H1 (cell line): ENCODE data around the gene RNF220. TPM values are rescaled to one million over a fixed set of nuclear protein-coding genes. Genes with fewer than 3 reads are reported as not detected.

Experiments used
- CTCF ChIA-PET: fragments of 300-600 bp; sonication (Branson Sonifier 250); formaldehyde crosslinking; loops from one replicate; lab custom pipeline; 2021; ENCODE audit not compliant: partially characterized antibody; lab: Charles Lee
- POLR2A ChIA-PET: fragments of 300-600 bp; sonication (Branson Sonifier 250); formaldehyde crosslinking; loops from one replicate; lab custom pipeline; 2021; ENCODE audit warnings: inconsistent platforms; ENCODE audit not compliant: partially characterized antibody; lab: Charles Lee
- DNase-seq, 2 experiments: peaks; one replicate each; pipeline versions ENCODE4 v3.0.0 to v3.0.0-alpha.2; 2010 to 2022; ENCODE audit warnings: low spot score in 2 of 2, low read depth in 1 of 2, mixed read lengths in 1 of 2
- FAIRE-seq: peaks from 2 replicates; lab custom pipeline; 2011; peaks lifted over from hg19 to GRCh38; lab: Jason Lieb, UNC
- H2AFZ ChIP-seq: 2 replicates; pipeline ENCODE4 v1.8.1; 2012; ENCODE audit warnings: low read length, inconsistent platforms
- H2AK5ac ChIP-seq: 2 replicates; pipeline ENCODE4 v1.6.1; 2013; ENCODE audit warnings: low read depth, low read length
- H2BK120ac ChIP-seq: replicated peaks from 2 replicates; pipeline ENCODE3; 2013; ENCODE audit warnings: low read depth, low read length, inconsistent platforms
- H2BK12ac ChIP-seq: 2 replicates; pipeline ENCODE4 v1.6.1; 2013; ENCODE audit warnings: low read depth, low read length
- H2BK15ac ChIP-seq: 2 replicates; pipeline ENCODE4 v1.6.1; 2013; ENCODE audit warnings: low read length
- H2BK20ac ChIP-seq: 2 replicates; pipeline ENCODE4 v1.6.1; 2013; ENCODE audit warnings: low read length
- H2BK5ac ChIP-seq: 2 replicates; pipeline ENCODE4 v1.6.1; 2013; ENCODE audit warnings: low read depth, low read length
- H3K14ac ChIP-seq: 2 replicates; pipeline ENCODE4 v1.6.1; 2013; ENCODE audit warnings: inconsistent platforms; ENCODE audit not compliant: insufficient read length
- H3K18ac ChIP-seq: 2 replicates; pipeline ENCODE4 v1.6.1; 2013; ENCODE audit warnings: low read length; ENCODE audit errors: extremely low read depth
- H3K23ac ChIP-seq: 2 replicates; pipeline ENCODE4 v1.6.1; 2013; ENCODE audit warnings: inconsistent platforms; ENCODE audit not compliant: insufficient read length
- H3K23me2 ChIP-seq: 2 replicates; pipeline ENCODE4 v1.6.1; 2013; ENCODE audit warnings: low read depth, low read length
- H3K27ac ChIP-seq: 2 replicates; pipeline ENCODE4 v1.6.1; 2011; ENCODE audit warnings: low read depth, low read length, inconsistent platforms
- H3K27me3 ChIP-seq, 4 experiments: replicated peaks in 1 of 4; 1 replicate in 1 of 4; 2 replicates in 3 of 4; pipeline versions ENCODE4 v1.6.1 to v1.8.1; 2011 to 2013; ENCODE audit warnings: low read length in 3 of 4, mild to moderate bottlenecking in 3 of 4, inconsistent platforms in 2 of 4, mixed read lengths in 2 of 4, moderate library complexity in 1 of 4; ENCODE audit not compliant: control insufficient read depth in 3 of 4, insufficient read depth in 3 of 4; ENCODE audit errors: extremely low read depth in 1 of 4
- H3K36me3 ChIP-seq, 4 experiments: 2 replicates each; pipeline versions ENCODE4 v1.6.1 to v1.8.1; 2011 to 2013; ENCODE audit warnings: mild to moderate bottlenecking in 4 of 4, low read length in 3 of 4, moderate library complexity in 2 of 4, control low read depth in 1 of 4, inconsistent platforms in 1 of 4; ENCODE audit not compliant: insufficient read depth in 4 of 4, control insufficient read depth in 2 of 4
- H3K4ac ChIP-seq: replicated peaks from 2 replicates; pipeline ENCODE3; 2013; ENCODE audit warnings: low read length, low read depth, mixed read lengths, inconsistent platforms; ENCODE audit not compliant: insufficient read length
- H3K4me1 ChIP-seq, 4 experiments: replicated peaks in 1 of 4; 1 replicate in 1 of 4; 2 replicates in 3 of 4; pipeline versions ENCODE4 v1.6.1 to v1.8.1; 2011 to 2013; ENCODE audit warnings: low read length in 3 of 4, inconsistent platforms in 2 of 4, mixed read lengths in 1 of 4; ENCODE audit not compliant: insufficient read depth in 4 of 4, control insufficient read depth in 3 of 4
- H3K4me2 ChIP-seq, 2 experiments: 2 replicates each; pipeline versions ENCODE4 v1.6.1 to v1.8.1; 2011 to 2013; ENCODE audit warnings: low read depth in 2 of 2, low read length in 2 of 2, control low read depth in 1 of 2, inconsistent platforms in 1 of 2, mild to moderate bottlenecking in 1 of 2; ENCODE audit not compliant: insufficient read depth in 1 of 2
- H3K4me3 ChIP-seq, 4 experiments: fragments of 200-600, 300-600 bp in 1 of 4; sonication (generic), shearing (Covaris generic), sonication (Bioruptor Twin) in 1 of 4; 2 replicates each; pipeline versions ENCODE4 v1.5.1 to v1.8.1; 2011 to 2016; ENCODE audit warnings: low read length in 4 of 4, low read depth in 3 of 4, control low read depth in 2 of 4, inconsistent platforms in 2 of 4, mild to moderate bottlenecking in 2 of 4, mixed read lengths in 1 of 4, moderate library complexity in 1 of 4; ENCODE audit not compliant: insufficient read depth in 2 of 4; ENCODE audit errors: extremely low read depth in 1 of 4
- H3K56ac ChIP-seq: replicated peaks from 2 replicates; pipeline ENCODE3; 2013; ENCODE audit warnings: low read depth, mild to moderate bottlenecking, mixed read lengths, low read length, inconsistent platforms; ENCODE audit not compliant: insufficient read length
- H3K79me1 ChIP-seq: 2 replicates; pipeline ENCODE4 v1.6.1; 2013; ENCODE audit warnings: low read depth, low read length, control low read depth
- H3K79me2 ChIP-seq, 2 experiments: 2 replicates each; pipeline versions ENCODE4 v1.6.1 to v1.8.1; 2012 to 2013; ENCODE audit warnings: low read length in 2 of 2, mild to moderate bottlenecking in 2 of 2, inconsistent platforms in 1 of 2; ENCODE audit not compliant: insufficient read depth in 2 of 2, control insufficient read depth in 1 of 2
- H3K9ac ChIP-seq, 4 experiments: replicated peaks in 1 of 4; 1 replicate in 1 of 4; 2 replicates in 3 of 4; pipeline versions ENCODE4 v1.6.1 to v1.8.1; 2011 to 2013; ENCODE audit warnings: low read depth in 3 of 4, low read length in 3 of 4, control low read depth in 2 of 4, mild to moderate bottlenecking in 2 of 4, moderate library complexity in 2 of 4, inconsistent platforms in 1 of 4; ENCODE audit errors: extremely low read depth in 1 of 4
- H3K9me3 ChIP-seq, 2 experiments: 2 replicates each; pipeline versions ENCODE4 v1.6.1 to v1.8.1; 2012 to 2013; ENCODE audit warnings: mild to moderate bottlenecking in 2 of 2, moderate library complexity in 2 of 2, control low read depth in 1 of 2, inconsistent platforms in 1 of 2, low read depth in 1 of 2, low read length in 1 of 2, mixed read lengths in 1 of 2; ENCODE audit not compliant: insufficient read depth in 2 of 2
- H4K20me1 ChIP-seq, 2 experiments: replicated peaks in 1 of 2; 2 replicates each; pipeline versions ENCODE3 to v1.8.1; 2011 to 2013; ENCODE audit warnings: inconsistent platforms in 2 of 2, low read length in 2 of 2, mild to moderate bottlenecking in 1 of 2; ENCODE audit not compliant: insufficient read depth in 2 of 2, control insufficient read depth in 1 of 2
- H4K5ac ChIP-seq: 2 replicates; pipeline ENCODE4 v1.6.1; 2013; ENCODE audit warnings: low read length, low read depth, mixed read lengths, inconsistent platforms; ENCODE audit not compliant: insufficient read length
- H4K8ac ChIP-seq: 2 replicates; pipeline ENCODE4 v1.8.0; 2013; ENCODE audit warnings: mild to moderate bottlenecking, moderate library complexity, low read length, inconsistent platforms; ENCODE audit not compliant: insufficient read depth; ENCODE audit errors: extremely low read depth
- H4K91ac ChIP-seq: replicated peaks from 2 replicates; pipeline ENCODE3; 2013; ENCODE audit warnings: low read length, mixed read lengths, inconsistent platforms; ENCODE audit not compliant: insufficient read length
- BRCA1 ChIP-seq: IDR thresholded peaks from 2 replicates; pipeline ENCODE4 v1.6.1; 2012; ENCODE audit warnings: low read depth, low read length, improper control_type of control experiment
- CEBPB ChIP-seq: IDR thresholded peaks from 2 replicates; pipeline ENCODE4 v1.6.1; 2012; ENCODE audit warnings: low read depth, low read length
- JUND ChIP-seq: IDR thresholded peaks from 2 replicates; pipeline ENCODE4 v1.6.1; 2011; ENCODE audit warnings: mild to moderate bottlenecking, improper control_type of control experiment, low read length
- KDM5A ChIP-seq: fragments of 200-600 bp; IDR thresholded peaks from 2 replicates; pipeline ENCODE4 v1.7.1; 2012; ENCODE audit warnings: mild to moderate bottlenecking, low read length, inconsistent platforms, mixed read lengths
- POU5F1 ChIP-seq: IDR thresholded peaks from 2 replicates; pipeline ENCODE4 v1.6.1; 2011; ENCODE audit warnings: low read depth, mild to moderate bottlenecking, low read length, moderate library complexity
- SAP30 ChIP-seq: fragments of 300-600 bp; sonication (generic); IDR thresholded peaks from 2 replicates; pipeline ENCODE4 v1.7.1; 2012; ENCODE audit warnings: low read length, moderate library complexity, mild to moderate bottlenecking, inconsistent platforms; ENCODE audit not compliant: insufficient read depth, insufficient replicate concordance
- SIN3A ChIP-seq, 2 experiments: IDR thresholded peaks in 1 of 2; conservative IDR thresholded peaks in 1 of 2; 2 replicates each; pipeline ENCODE4 v1.6.1; 2011 to 2012; ENCODE audit warnings: low read length in 2 of 2, improper control_type of control experiment in 1 of 2, low read depth in 1 of 2, mild to moderate bottlenecking in 1 of 2
- SIRT6 ChIP-seq: IDR thresholded peaks from one replicate; pipeline ENCODE4 v1.7.1; 2012; ENCODE audit warnings: low read length, inconsistent platforms
- SIX5 ChIP-seq: IDR thresholded peaks from 2 replicates; pipeline ENCODE4 v1.6.1; 2011; ENCODE audit warnings: mild to moderate bottlenecking, low read depth, low read length
- SP1 ChIP-seq: IDR thresholded peaks from 2 replicates; pipeline ENCODE4 v1.6.1; 2011; ENCODE audit warnings: low read depth, low read length
- USF2 ChIP-seq: IDR thresholded peaks from 2 replicates; pipeline ENCODE4 v1.6.1; 2011; ENCODE audit warnings: low read length, improper control_type of control experiment
- WGBS, 2 experiments: shearing (Covaris generic) in 1 of 2; methylation state at CpG; one replicate each; pipeline versions ENCODE4 v1.1.6 to v1.1.7; 2013 to 2015; ENCODE audit warnings: low lambda C conversion rate in 2 of 2, mixed read lengths in 2 of 2, inconsistent platforms in 1 of 2, low coverage in 1 of 2, missing lambda C conversion rate in 1 of 2; ENCODE audit not compliant: insufficient replicate concordance in 2 of 2, insufficient coverage in 1 of 2, insufficient read length in 1 of 2; ENCODE audit errors: extremely low coverage in 1 of 2, missing lambda C conversion rate in 1 of 2; 5-methylcytosine and 5-hydroxymethylcytosine counted together
- polyA plus RNA-seq, 7 experiments: library from polyadenylated mRNA; depleted of rRNA in 3 of 7; stranded (reverse) in 5 of 7; unstranded in 2 of 7; fragments of >200 nt in 5 of 7; fragments of 200-250 nt in 2 of 7; gene quantifications; 1 replicate in 5 of 7; 2 replicates in 1 of 7; 4 replicates in 1 of 7; pipeline versions ENCODE4 v1.2.1 to v1.2.3, GENCODE V29; 2011 to 2013; ENCODE audit warnings: missing spikeins in 2 of 7, mixed read lengths in 2 of 7
- total RNA-seq: library from RNA; stranded (reverse); fragmentation: NEBNext Ultra II Directional; extraction: Animal tissue kit (Norgen Biotek cat#: 25700); gene quantifications from 2 replicates; pipeline ENCODE4 v1.2.1, GENCODE V29; 2021

Gene RNF220
- total and polyA plus RNA-seq, 2 of the 8 experiments (the other 6 are each of a cell fraction or from before 2014, with no cell fraction given), result 123 to 160 TPM

GRCh38 chr1:44565833-44566232 is 160.8 kb downstream of the RNF220 start:
- FAIRE-seq (no peak), DNase-seq (no peak)
- no peak overlapping the region for H3K56ac ChIP-seq
- H3K4me3 ChIP-seq, result no peak overlapping the region
- no peak overlapping the region for H3K4ac ChIP-seq
- H3K4me1 ChIP-seq, result peaks cover 0 to 10% (median 3%) of the 10 kb centered on the region in 4 experiments; a peak in 5 of 7 replicates
- H3K9ac ChIP-seq, result no peak overlapping the region
- no peaks in the 10 kb centered on the region for H3K23me2 ChIP-seq
- no peaks in the 10 kb centered on the region for H3K9me3 ChIP-seq
- H4K5ac ChIP-seq, result no peak overlapping the region
- no peaks in the 10 kb centered on the region for H3K79me1 ChIP-seq
- TF ChIP-seq KDM5A (no peak), CEBPB (no peak), SIX5 (no peak), SAP30 (no peak), BRCA1 (no peak), SIRT6 (no peak), SIN3A (conservative IDR thresholded peaks at IDR 0.05 in 1 of 2, IDR thresholded peaks at IDR 0.05 in 1 of 2; ENCODE audit: low read depth in 1 of 2, low read length in 2 of 2) (no peak), USF2 (no peak), SP1 (no peak), JUND (no peak), POU5F1 (no peak)
- TF ChIP-seq, all 59 proteins: peak for 0
- H3K79me2 ChIP-seq, result no peaks in the 10 kb centered on the region
- POLR2A ChIA-PET, result interaction anchor here (1.1 kb wide), 1 partner anchor 22 kb away, joined by 4 read pairs; no protein-coding TSS in a partner anchor
- H2AK5ac ChIP-seq, result peak overlapping the region; percentile 89; the same call in 1 of the 2 replicates
- H2BK12ac ChIP-seq, result no peak overlapping the region
- no peak overlapping the region for H2BK120ac ChIP-seq
- CTCF ChIA-PET, result interaction anchor here (0.7 to 11.1 kb wide), 14 partner anchors 10 to 250 kb away, joined by 3 to 112 read pairs (median 4); no protein-coding TSS in a partner anchor
- no peak overlapping the region for H2AFZ ChIP-seq
- H3K23ac ChIP-seq, result no peak overlapping the region
- no peak overlapping the region for H4K91ac ChIP-seq
- no peak overlapping the region for H2BK15ac ChIP-seq
- H3K18ac ChIP-seq, result no peak overlapping the region
- WGBS, 2 experiments, result 87% methylated on average over 6 of the region's 6 CpGs; no CpG with 5 or more reads in 1 of the 2 experiments
- no peak overlapping the region for H2BK20ac ChIP-seq
- peaks cover 0 to 15% (median 5%) of the 10 kb centered on the region in 4 experiments; a peak in 4 of 7 replicates for H3K27me3 ChIP-seq
- no peak overlapping the region for H3K14ac ChIP-seq
- H3K36me3 ChIP-seq, result no peaks in the 10 kb centered on the region
- H4K8ac ChIP-seq, result no peak overlapping the region
- H4K20me1 ChIP-seq, result peaks cover 0 to 2% of the 10 kb centered on the region in 2 experiments
- H3K4me2 ChIP-seq, result no peak overlapping the region
- no peak overlapping the region for H3K27ac ChIP-seq
- H2BK5ac ChIP-seq, result no peak overlapping the region
